HG02840 (cell line): ENCODE results near the gene CLSTN2.

Source experiments
- ATAC-seq: cut with Tn5 transposase; IDR thresholded peaks from one replicate; pipeline ENCODE4 v1.9.1; 2021; ENCODE audit warnings: mild to moderate bottlenecking, moderate library complexity, moderate number of reproducible peaks; ENCODE audit not compliant: unreplicated experiment, low FRiP score

CLSTN2 gene

GRCh38 chr3:140465988-140466387, 531.0 kb downstream of the CLSTN2 start:
- ATAC-seq, result no peak

- no peak for ATAC-seq
These were observed 531.5 kb downstream of the CLSTN2 start for GRCh38 chr3:140466535-140466934.

GRCh38 chr3:140467104-140467577, 532.2 kb downstream of the CLSTN2 start:
- no peak for ATAC-seq

DNA sequence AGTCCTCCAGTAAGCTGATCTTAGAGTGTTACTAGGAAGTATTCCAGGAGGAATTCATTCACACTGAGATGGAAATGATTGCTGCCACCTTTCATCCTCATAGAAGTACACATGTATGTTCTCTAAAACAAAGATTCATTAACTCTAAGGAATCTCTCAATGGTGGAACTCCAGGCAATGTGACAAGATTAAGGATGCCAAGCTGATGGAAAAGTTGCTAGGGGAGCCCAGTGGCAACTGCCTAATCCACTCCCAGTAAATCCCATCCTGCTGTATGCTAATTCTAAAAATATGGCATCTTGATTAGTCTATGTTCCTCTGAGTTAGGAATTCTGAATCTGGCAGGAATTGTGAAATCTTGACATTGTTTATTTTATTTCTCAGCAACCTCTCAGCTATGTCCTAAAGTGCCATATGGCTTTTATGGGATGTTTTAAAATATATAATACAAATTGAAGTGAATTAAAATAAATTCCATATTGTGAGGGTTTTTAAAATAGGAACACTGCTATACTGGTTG, 532.9 kb downstream of the CLSTN2 start:
- no peak for ATAC-seq

DNA sequence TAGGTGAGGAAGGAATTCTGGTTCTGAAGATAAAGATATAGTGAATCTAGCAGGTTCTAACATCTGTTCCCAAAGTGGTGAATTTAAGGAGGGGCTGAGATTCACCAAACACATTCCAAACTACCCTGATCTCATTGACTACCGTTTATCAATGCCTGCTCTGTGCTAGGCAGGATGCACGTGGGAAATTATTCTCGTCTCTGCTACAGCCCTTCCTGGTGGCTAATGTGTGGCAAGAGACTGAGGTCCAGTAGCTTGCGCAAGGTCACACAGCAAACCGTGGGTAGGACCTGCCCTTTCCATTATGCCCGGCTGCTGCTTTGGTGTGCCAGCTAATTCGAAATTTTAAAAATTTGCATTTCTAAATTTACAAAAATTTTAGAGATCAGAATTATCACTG, 533.4 kb downstream of the CLSTN2 start:
- ATAC-seq, result no peak

DNA sequence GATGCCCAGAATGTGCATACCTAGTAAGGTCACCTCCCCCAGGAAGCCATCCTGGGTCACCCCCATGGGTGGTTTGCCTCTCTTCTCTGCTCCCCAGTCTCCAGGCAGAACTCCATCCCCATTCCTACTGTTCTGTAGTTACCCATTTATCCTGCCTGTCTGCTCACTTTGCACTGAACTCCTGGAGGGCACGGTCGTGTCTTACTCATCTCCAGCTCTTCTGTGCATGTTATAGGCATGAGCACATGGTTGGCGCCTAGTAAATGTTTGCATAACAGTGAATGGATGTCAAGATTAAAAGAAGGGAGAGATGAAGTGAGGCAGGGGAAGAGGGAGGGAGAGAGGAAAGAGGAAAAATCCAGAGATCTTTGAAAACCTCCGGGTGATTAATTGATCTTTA, 534.5 kb downstream of the CLSTN2 start:
- ATAC-seq, result no peak

GRCh38 chr3:140470211-140470610, 535.2 kb downstream of the CLSTN2 start:
- ATAC-seq, result no peak

- no peak for ATAC-seq
These were observed 536.0 kb downstream of the CLSTN2 start for GRCh38 chr3:140470962-140471361.

DNA sequence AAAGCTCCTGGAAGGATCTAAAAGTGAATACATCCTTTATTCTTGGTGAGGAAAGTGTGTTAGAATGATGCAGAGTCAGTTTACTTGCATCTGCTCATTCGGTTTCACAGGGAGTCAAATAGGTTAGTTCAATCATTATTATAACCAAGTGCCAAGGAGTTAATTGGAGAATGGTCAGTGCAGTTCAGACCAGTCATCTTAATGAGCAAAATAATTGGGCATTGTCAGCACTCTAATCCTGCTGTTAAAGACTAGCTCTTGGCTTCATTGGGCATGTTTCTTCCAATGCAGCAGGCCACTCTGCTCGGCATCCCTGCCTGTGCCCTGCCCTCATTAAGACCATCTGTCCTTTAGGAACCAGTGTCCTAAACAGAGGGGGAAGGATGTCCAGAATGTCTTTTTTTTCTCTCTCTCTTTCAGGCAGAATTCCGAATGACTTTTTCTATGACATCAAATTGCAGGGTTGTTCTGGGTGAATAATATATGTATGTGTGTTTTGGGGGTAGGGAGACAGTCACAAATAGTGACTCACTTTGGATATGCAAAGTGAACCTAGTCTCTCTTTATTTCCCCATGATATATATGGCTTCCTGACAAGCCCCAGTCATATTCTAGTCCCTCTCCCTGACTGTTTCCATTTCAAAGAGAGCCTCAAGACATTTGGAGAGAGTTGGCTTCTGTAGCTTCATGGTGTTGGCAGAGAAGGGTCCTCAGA, 537.5 kb downstream of the CLSTN2 start:
- ATAC-seq, result no peak

DNA sequence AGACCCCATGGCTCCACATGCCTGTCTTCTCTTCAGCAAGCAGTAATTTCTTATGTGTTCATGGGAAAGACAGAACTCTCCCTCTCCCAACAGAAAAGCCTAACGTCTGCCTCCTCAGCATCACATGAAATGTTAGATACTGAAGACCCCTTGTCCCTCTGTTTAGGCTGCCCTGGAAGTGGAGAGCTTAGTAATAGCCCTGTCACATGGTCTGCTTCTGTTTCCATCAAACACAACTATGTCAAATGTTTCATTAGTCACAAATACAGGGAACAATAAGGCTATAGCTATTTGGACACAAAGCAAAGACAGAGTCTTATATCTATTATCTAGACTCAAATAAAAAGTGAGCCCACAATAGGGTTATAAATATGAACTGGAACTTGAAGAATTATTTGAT, 552.6 kb downstream of the CLSTN2 start:
- ATAC-seq, result no peak

GRCh38 chr3:140493271-140493670, 558.3 kb downstream of the CLSTN2 start:
- no peak for ATAC-seq

DNA sequence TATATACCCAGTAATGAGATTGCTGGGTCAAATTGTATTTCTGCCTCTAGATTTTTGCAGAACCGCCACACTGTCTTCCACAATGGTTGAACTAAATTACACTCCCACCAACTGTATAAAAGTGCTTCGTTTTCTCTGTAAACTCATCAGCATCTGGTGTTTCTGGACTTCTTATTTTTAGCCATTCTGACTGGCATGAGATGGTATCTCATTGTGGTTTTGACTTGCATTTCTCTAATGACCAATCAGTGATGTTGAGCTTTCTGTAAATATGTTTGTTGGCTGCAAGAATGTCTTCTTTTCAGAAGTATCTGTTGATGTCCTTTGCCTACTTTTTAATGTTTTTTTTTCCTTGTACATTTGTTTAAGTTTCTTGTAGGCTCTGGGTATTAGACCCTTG, 560.0 kb downstream of the CLSTN2 start:
- no peak for ATAC-seq

DNA sequence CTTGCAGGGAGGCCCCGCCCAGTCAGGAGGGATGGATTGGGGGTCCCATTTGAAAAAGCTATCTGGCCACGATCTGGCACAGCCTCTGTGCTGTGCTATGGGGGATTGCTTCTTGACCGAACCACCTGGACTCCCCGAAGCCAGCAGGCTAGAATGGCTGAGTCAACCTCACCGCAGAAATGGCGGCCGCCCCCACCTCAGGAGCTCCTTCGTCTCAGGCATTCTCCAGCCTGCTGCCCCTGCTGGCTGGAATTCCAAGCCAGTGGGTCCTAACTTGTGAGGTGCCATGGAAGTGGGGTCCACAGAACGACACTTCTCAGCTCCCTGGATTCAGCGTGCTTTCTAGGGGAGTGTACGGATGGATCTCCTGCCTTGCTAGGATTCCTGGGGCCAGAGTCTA, 562.3 kb downstream of the CLSTN2 start:
- ATAC-seq, result no peak

GRCh38 chr3:140499114-140499757, 564.3 kb downstream of the CLSTN2 start:
- no peak for ATAC-seq

GRCh38 chr3:140500473-140500872, 565.5 kb downstream of the CLSTN2 start:
- ATAC-seq, result no peak

GRCh38 chr3:140501061-140501769, 566.2 kb downstream of the CLSTN2 start:
- ATAC-seq, result no peak

GRCh38 chr3:140501770-140502364, 566.9 kb downstream of the CLSTN2 start:
- no peak for ATAC-seq

GRCh38 chr3:140505213-140505612, 570.2 kb downstream of the CLSTN2 start:
- no peak for ATAC-seq

DNA sequence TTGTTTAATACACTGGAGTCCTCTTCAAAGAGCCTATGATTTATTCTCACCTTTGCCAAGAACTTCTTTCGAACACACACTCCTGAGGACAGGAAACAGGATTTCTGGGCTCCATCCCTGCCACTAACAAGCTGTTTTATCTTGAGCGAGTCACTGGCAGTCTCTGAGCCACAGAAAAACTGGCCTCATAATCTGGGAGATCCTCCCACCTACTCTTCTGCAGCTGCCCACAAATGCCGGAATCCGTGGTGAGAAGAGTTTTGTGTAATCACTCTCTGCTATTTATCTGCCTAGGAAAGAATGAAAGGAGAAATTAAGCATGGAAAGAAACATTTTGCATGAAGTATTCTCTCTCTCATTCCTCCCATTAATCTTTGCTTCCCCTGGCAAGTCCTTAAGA, 570.9 kb downstream of the CLSTN2 start:
- ATAC-seq, result no peak

- no peak for ATAC-seq
These were observed 573.6 kb downstream of the CLSTN2 start for GRCh38 chr3:140508550-140508949.

GRCh38 chr3:140509534-140509933, 574.5 kb downstream of the CLSTN2 start:
- no peak for ATAC-seq
